OCI-LY3 (cell line): ENCODE measurements around the gene RBM8A.

Experiments
- EZH2phosphoT487 ChIP-seq: fragments of 200-600 bp; shearing (Covaris generic); IDR thresholded peaks from 2 replicates; pipeline ENCODE4 v1.6.1; 2018; ENCODE audit warnings: antibody characterized with exemption, mixed run types, low read depth
- TF ChIP-seq, protein P1 (sequence below): fragments of 200-600, 300-600 bp; sonication (generic); IDR thresholded peaks from 2 replicates; pipeline ENCODE4 v1.5.1; 2014; ENCODE audit warnings: antibody characterized with exemption, low read length, low read depth

- TF ChIP-seq, protein P1, sequence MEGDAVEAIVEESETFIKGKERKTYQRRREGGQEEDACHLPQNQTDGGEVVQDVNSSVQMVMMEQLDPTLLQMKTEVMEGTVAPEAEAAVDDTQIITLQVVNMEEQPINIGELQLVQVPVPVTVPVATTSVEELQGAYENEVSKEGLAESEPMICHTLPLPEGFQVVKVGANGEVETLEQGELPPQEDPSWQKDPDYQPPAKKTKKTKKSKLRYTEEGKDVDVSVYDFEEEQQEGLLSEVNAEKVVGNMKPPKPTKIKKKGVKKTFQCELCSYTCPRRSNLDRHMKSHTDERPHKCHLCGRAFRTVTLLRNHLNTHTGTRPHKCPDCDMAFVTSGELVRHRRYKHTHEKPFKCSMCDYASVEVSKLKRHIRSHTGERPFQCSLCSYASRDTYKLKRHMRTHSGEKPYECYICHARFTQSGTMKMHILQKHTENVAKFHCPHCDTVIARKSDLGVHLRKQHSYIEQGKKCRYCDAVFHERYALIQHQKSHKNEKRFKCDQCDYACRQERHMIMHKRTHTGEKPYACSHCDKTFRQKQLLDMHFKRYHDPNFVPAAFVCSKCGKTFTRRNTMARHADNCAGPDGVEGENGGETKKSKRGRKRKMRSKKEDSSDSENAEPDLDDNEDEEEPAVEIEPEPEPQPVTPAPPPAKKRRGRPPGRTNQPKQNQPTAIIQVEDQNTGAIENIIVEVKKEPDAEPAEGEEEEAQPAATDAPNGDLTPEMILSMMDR: no peak
- TF ChIP-seq EZH2phosphoT487: no peak
Observed at GRCh38 chr1:145936247-145936646, 9.0 kb upstream of the RBM8A start.
